ENCODE measurements around the gene MRRF. TPM values are rescaled to one million over a fixed set of nuclear protein-coding genes. Genes with fewer than 3 reads are reported as not detected.
"Not testable (repeated sequence)": the region's sequence is repeated elsewhere in the genome, so short reads cannot be mapped to it uniquely, and the experiment has no call there.

MRRF gene
- total RNA-seq, 2 experiments from 2014 or later, result 38.6 to 39.1 TPM

GRCh38 chr9:122294531-122294930 is 29.8 kb downstream of the MRRF start:
- no peak overlapping the region for H3K27ac Mint-ChIP-seq
- H3K27me3 Mint-ChIP-seq (ENCODE audit: low read depth), result no peaks in the 10 kb centered on the region
- no peak for DNase-seq
- ChIA-PET POLR2A (no interaction called here), CTCF (no interaction called here)
- no peaks in the 10 kb centered on the region for H3K4me1 Mint-ChIP-seq (ENCODE audit: low read depth)
- H3K4me3 Mint-ChIP-seq, result no peak overlapping the region
- no peak for ATAC-seq
- H3K36me3 Mint-ChIP-seq (ENCODE audit: low read depth), result peaks cover 29% of the 10 kb centered on the region
- no peaks in the 10 kb centered on the region for H3K9me3 Mint-ChIP-seq (ENCODE audit: insufficient read depth)

GRCh38 chr9:122297512-122297911 is 32.8 kb downstream of the MRRF start:
- Mint-ChIP-seq H3K4me1 (ENCODE audit: low read depth) (no peaks in the 10 kb centered on the region), H3K27me3 (ENCODE audit: low read depth) (no peaks in the 10 kb centered on the region), H3K27ac (no peak overlapping the region), H3K36me3 (ENCODE audit: low read depth) (peaks cover 27% of the 10 kb centered on the region), H3K9me3 (ENCODE audit: insufficient read depth) (no peaks in the 10 kb centered on the region), H3K4me3 (no peak overlapping the region)
- ChIA-PET CTCF (no interaction called here), POLR2A (no interaction called here)
- no peak for DNase-seq
- no peak for ATAC-seq

GRCh38 chr9:122302237-122303093 is 37.8 kb downstream of the MRRF start:
- POLR2A ChIA-PET, result no interaction called here
- H3K36me3 Mint-ChIP-seq (ENCODE audit: low read depth), result peaks cover 20% of the 10 kb centered on the region
- H3K4me1 Mint-ChIP-seq (ENCODE audit: low read depth), result peaks cover 9% of the 10 kb centered on the region
- ATAC-seq, result no peak
- no peak overlapping the region for H3K4me3 Mint-ChIP-seq
- H3K27me3 Mint-ChIP-seq (ENCODE audit: low read depth), result no peaks in the 10 kb centered on the region
- DNase-seq, result no peak
- H3K9me3 Mint-ChIP-seq (ENCODE audit: insufficient read depth), result no peaks in the 10 kb centered on the region
- CTCF ChIA-PET, result interaction anchor here (0.7 kb wide), 1 partner anchor 966 kb away, joined by 3 read pairs; no protein-coding TSS in a partner anchor
- H3K27ac Mint-ChIP-seq, result no peak overlapping the region

DNA sequence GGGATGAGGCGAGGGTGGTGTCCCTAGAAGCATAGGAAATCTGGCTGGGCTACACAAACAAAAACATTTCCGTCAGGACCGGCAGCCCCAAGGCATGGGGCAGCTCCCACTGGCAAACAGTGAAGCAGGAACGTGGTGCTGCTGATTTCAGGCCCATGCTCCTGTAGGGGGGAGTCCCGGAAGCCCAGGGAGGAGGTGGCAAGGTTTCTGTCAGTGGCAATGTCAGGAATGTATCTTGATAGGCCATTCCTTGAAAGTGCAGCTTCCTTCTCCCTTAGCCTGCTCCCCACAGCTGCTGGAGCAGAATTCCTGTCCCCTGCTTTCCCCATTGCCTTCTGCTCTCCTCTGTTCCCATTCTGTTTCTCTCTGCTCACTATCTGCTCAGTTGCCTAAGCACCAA is 42.4 kb downstream of the MRRF start:
- DNase-seq (no peak), ATAC-seq (no peak)
- no peak overlapping the region for H3K4me3 Mint-ChIP-seq
- peaks cover 9% of the 10 kb centered on the region for H3K4me1 Mint-ChIP-seq (ENCODE audit: low read depth)
- no peak overlapping the region for H3K27ac Mint-ChIP-seq
- ChIA-PET CTCF (interaction anchor here (1.0 kb wide), 1 partner anchor 43 kb away, joined by 4 read pairs; no protein-coding TSS in a partner anchor), POLR2A (no interaction called here)
- no peaks in the 10 kb centered on the region for H3K27me3 Mint-ChIP-seq (ENCODE audit: low read depth)
- H3K9me3 Mint-ChIP-seq (ENCODE audit: insufficient read depth), result no peaks in the 10 kb centered on the region
- peaks cover 9% of the 10 kb centered on the region for H3K36me3 Mint-ChIP-seq (ENCODE audit: low read depth)

GRCh38 chr9:122307925-122308324 is 43.2 kb downstream of the MRRF start:
- ChIA-PET CTCF (interaction anchor here (0.7 to 1.0 kb wide), 2 partner anchors 43 to 183 kb away, joined by 4 read pairs; no protein-coding TSS in a partner anchor), POLR2A (no interaction called here)
- H3K4me1 Mint-ChIP-seq (ENCODE audit: low read depth), result peaks cover 9% of the 10 kb centered on the region
- H3K4me3 Mint-ChIP-seq, result no peak overlapping the region
- H3K9me3 Mint-ChIP-seq (ENCODE audit: insufficient read depth), result no peaks in the 10 kb centered on the region
- no peak overlapping the region for H3K27ac Mint-ChIP-seq
- ATAC-seq, result no peak
- no peak for DNase-seq
- H3K36me3 Mint-ChIP-seq (ENCODE audit: low read depth), result peaks cover 6% of the 10 kb centered on the region
- no peaks in the 10 kb centered on the region for H3K27me3 Mint-ChIP-seq (ENCODE audit: low read depth)

DNA sequence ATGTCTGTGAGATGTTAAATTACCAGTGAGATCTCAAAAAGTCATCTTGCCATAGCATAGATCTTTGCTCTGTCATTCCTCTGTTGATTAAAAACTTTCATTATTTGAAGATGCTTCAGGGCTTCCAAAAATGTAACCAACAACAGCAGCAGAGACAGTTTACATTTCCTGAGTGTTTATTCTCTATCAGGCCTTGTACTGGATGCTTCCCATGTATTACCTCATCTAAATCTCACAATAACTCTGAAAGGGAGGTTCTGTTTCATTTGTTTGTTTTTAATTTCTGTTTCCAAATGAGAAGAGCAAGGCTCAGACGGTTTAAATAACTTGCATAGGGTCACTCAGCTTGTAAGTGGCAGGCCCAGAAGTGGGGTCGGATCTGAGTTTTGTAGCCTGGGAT is 45.2 kb downstream of the MRRF start:
- no peak for DNase-seq
- Mint-ChIP-seq H3K4me1 (ENCODE audit: low read depth) (no peaks in the 10 kb centered on the region), H3K27me3 (ENCODE audit: low read depth) (no peaks in the 10 kb centered on the region), H3K36me3 (ENCODE audit: low read depth) (peaks cover 17% of the 10 kb centered on the region), H3K27ac (no peak overlapping the region), H3K4me3 (no peak overlapping the region), H3K9me3 (ENCODE audit: insufficient read depth) (no peaks in the 10 kb centered on the region)
- ChIA-PET CTCF (interaction anchor here (0.9 to 1.1 kb wide), 2 partner anchors 19 to 185 kb away, joined by 3 to 4 read pairs; no protein-coding TSS in a partner anchor), POLR2A (no interaction called here)
- ATAC-seq, result no peak

GRCh38 chr9:122314165-122314564 is 49.5 kb downstream of the MRRF start:
- H3K4me1 Mint-ChIP-seq (ENCODE audit: low read depth), result no peaks in the 10 kb centered on the region
- H3K27ac Mint-ChIP-seq, result no peak overlapping the region
- ChIA-PET CTCF (interaction anchor here (1.0 kb wide), 1 partner anchor 189 kb away, joined by 3 read pairs; no protein-coding TSS in a partner anchor), POLR2A (no interaction called here)
- H3K9me3 Mint-ChIP-seq (ENCODE audit: insufficient read depth), result no peaks in the 10 kb centered on the region
- no peak for ATAC-seq
- no peak overlapping the region for H3K4me3 Mint-ChIP-seq
- no peak for DNase-seq
- peaks cover 14% of the 10 kb centered on the region for H3K36me3 Mint-ChIP-seq (ENCODE audit: low read depth)
- no peaks in the 10 kb centered on the region for H3K27me3 Mint-ChIP-seq (ENCODE audit: low read depth)

DNA sequence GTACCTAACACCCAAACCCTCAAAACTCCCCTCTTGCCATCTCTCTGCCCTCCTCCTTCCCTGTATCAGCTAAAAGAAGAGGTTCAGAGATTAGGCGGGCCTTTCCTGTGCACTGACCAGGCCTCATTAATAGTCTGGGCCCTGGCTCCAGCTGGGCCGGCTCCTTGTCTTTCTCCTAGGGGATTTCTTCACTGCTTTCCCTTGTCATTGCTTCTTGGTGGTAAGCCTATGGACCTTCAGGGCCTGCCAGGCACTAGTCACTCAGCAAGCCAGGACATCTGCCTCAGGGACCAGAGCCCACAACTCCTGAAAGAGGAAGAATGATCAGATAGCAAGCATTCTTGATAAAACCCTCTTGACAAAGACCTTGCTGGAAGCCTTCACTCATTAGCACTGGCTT is 50.9 kb downstream of the MRRF start:
- Mint-ChIP-seq H3K27ac (no peak overlapping the region), H3K27me3 (ENCODE audit: low read depth) (no peaks in the 10 kb centered on the region), H3K36me3 (ENCODE audit: low read depth) (peaks cover 14% of the 10 kb centered on the region), H3K4me1 (ENCODE audit: low read depth) (no peaks in the 10 kb centered on the region), H3K9me3 (ENCODE audit: insufficient read depth) (no peaks in the 10 kb centered on the region), H3K4me3 (no peak overlapping the region)
- no peak for ATAC-seq
- CTCF ChIA-PET, result interaction anchor here (1.4 kb wide), 1 partner anchor 190 kb away, joined by 4 read pairs; no protein-coding TSS in a partner anchor
- DNase-seq, result no peak
- POLR2A ChIA-PET, result no interaction called here

GRCh38 chr9:122318284-122318683 is 53.6 kb downstream of the MRRF start:
- Mint-ChIP-seq H3K9me3 (ENCODE audit: insufficient read depth) (no peaks in the 10 kb centered on the region), H3K36me3 (ENCODE audit: low read depth) (peaks cover 23% of the 10 kb centered on the region), H3K27ac (no peak overlapping the region), H3K4me3 (no peak overlapping the region), H3K27me3 (ENCODE audit: low read depth) (no peaks in the 10 kb centered on the region), H3K4me1 (ENCODE audit: low read depth) (no peaks in the 10 kb centered on the region)
- DNase-seq (no peak), ATAC-seq (no peak)
- ChIA-PET POLR2A (no interaction called here), CTCF (interaction anchor here (1.1 kb wide), 1 partner anchor 33 kb away, joined by 3 read pairs; no protein-coding TSS in a partner anchor)

GRCh38 chr9:122320413-122320881 is 55.8 kb downstream of the MRRF start:
- POLR2A ChIA-PET, result no interaction called here

DNA sequence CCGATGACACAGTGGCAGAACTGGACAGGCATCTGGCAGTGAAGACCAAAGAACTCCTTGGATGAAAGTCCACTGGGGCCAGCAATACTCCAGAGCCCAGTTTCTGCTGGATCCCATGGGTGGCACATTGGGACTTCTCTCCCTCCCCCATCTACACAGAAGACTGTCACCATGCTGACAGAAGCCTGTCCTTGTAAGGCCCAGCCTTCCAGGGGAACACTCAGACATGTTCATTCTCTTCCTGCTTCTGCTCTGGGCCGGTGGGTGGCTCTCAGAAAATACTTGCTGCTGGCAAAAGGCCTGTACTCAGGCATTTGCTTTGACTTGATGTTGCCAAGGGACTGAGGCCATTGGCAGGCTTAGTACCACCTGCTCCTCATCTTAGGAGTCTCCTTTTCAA is 57.9 kb downstream of the MRRF start:
- CTCF ChIA-PET, result no interaction called here
- H3K27ac Mint-ChIP-seq, result no peak overlapping the region
- no peaks in the 10 kb centered on the region for H3K4me1 Mint-ChIP-seq (ENCODE audit: low read depth)
- peaks cover 22% of the 10 kb centered on the region for H3K36me3 Mint-ChIP-seq (ENCODE audit: low read depth)
- H3K4me3 Mint-ChIP-seq, result no peak overlapping the region
- ATAC-seq (no peak), DNase-seq (no peak)
- POLR2A ChIA-PET, result no interaction called here
- H3K27me3 Mint-ChIP-seq (ENCODE audit: low read depth), result no peaks in the 10 kb centered on the region
- no peaks in the 10 kb centered on the region for H3K9me3 Mint-ChIP-seq (ENCODE audit: insufficient read depth)

More at GRCh38 chr9:122320413-122320881, 55.8 kb downstream of the MRRF start:
- DNase-seq (no peak), ATAC-seq (no peak)
- H3K4me3 Mint-ChIP-seq, result no peak overlapping the region
- CTCF ChIA-PET, result interaction anchor here (1.9 kb wide), 2 partner anchors 30 to 222 kb away, joined by 6 to 11 read pairs; no protein-coding TSS in a partner anchor
- H3K27me3 Mint-ChIP-seq (ENCODE audit: low read depth), result no peaks in the 10 kb centered on the region
- H3K36me3 Mint-ChIP-seq (ENCODE audit: low read depth), result peaks cover 25% of the 10 kb centered on the region
- no peaks in the 10 kb centered on the region for H3K4me1 Mint-ChIP-seq (ENCODE audit: low read depth)
- no peaks in the 10 kb centered on the region for H3K9me3 Mint-ChIP-seq (ENCODE audit: insufficient read depth)
- H3K27ac Mint-ChIP-seq, result peak overlapping the region; percentile 20

DNA sequence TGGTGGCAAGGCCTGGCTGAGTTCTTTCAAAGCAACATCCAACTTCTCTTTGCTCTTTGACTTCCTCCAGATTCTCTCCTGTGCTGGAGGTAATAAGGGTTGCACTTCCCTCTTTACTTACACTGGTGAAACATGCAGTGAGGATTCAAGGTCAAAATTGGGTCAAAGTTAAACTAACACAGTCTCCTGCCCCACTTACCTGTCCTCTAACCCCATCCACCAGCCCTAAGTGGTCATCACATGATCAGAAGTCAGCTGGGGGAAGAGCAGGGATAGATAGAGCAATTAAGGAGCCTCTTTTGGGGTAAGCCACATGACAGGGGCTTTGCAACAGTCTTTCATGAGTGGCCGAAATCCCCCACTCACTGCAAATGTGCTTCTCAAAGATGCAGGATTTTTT is 60.0 kb downstream of the MRRF start:
- POLR2A ChIA-PET; H3K27ac Mint-ChIP-seq; H3K27me3 Mint-ChIP-seq (ENCODE audit: low read depth); DNase-seq; ATAC-seq; H3K9me3 Mint-ChIP-seq (ENCODE audit: insufficient read depth); H3K4me3 Mint-ChIP-seq; H3K4me1 Mint-ChIP-seq (ENCODE audit: low read depth): not testable (repeated sequence)
- H3K36me3 Mint-ChIP-seq (ENCODE audit: low read depth), result peaks cover 22% of the 10 kb centered on the region
- CTCF ChIA-PET, result interaction anchor here (1.2 kb wide), 1 partner anchor 26 kb away, joined by 3 read pairs; no protein-coding TSS in a partner anchor
